HCT116 (cell line): ENCODE data around the gene CHAF1A. TPM values are rescaled to one million over a fixed set of nuclear protein-coding genes. Genes with fewer than 3 reads are reported as not detected.

Experiments used
- ATAC-seq: fragments of 200-7000 bp; cut with Tn5 transposase; 2 replicates; pipeline ENCODE4 v1.9.1; 2020; ENCODE audit warnings: mild to moderate bottlenecking, moderate library complexity
- BruUV-seq: library from RNA; stranded (reverse); fragments of 400-500 nt; replicated peaks from 2 replicates; lab custom pipeline; 2021; lab: Mats Ljungman, UMichigan
- CTCF ChIA-PET: fragments of 300-600 bp; sonication (Branson Sonifier 250); formaldehyde crosslinking; loops from one replicate; lab custom pipeline; 2021; ENCODE audit warnings: antibody characterized with exemption; lab: Charles Lee
- POLR2A ChIA-PET: fragments of 300-600, 350-600 bp; sonication (Branson Sonifier 250); formaldehyde crosslinking; loops from one replicate; lab custom pipeline; 2021; ENCODE audit warnings: antibody characterized with exemption; lab: Charles Lee
- RAD21 ChIA-PET, 2 experiments: fragments of 300-600 bp; sonication (Branson Sonifier 250); formaldehyde crosslinking; loops; one replicate each; lab custom pipeline; 2023; ENCODE audit warnings: low total read pairs in 2 of 2; ENCODE audit not compliant: uncharacterized antibody in 2 of 2, unreplicated experiment in 2 of 2, low non-redundant PET in 1 of 2; lab: Charles Lee
- DNase-seq: peaks from one replicate; pipeline ENCODE4 v3.0.0-alpha.2; 2010; ENCODE audit warnings: low read depth, low spot score
- H2AFZ ChIP-seq: fragments of 200-600 bp; shearing (Covaris generic), sonication (generic); 2 replicates; pipeline ENCODE4 v1.6.1; 2017; ENCODE audit warnings: low read depth, mixed run types, mixed read lengths, antibody characterized with exemption, low read length; ENCODE audit not compliant: poor library complexity, severe bottlenecking
- H3K27ac ChIP-seq: 2 replicates; pipeline ENCODE4 v1.5.1; 2012; ENCODE audit warnings: low read depth, low read length
- H3K27me3 ChIP-seq: fragments of 200-600 bp; sonication (generic); 2 replicates; pipeline ENCODE4 v1.6.1; 2016; ENCODE audit warnings: mixed run types, low read length, mixed read lengths; ENCODE audit not compliant: insufficient read depth
- H3K36me3 ChIP-seq, 2 experiments: fragments of 200-500 bp in 1 of 2; fragments of 200-600 bp in 1 of 2; sonication (Bioruptor generic) in 1 of 2; sonication (generic) in 1 of 2; 2 replicates each; pipeline versions ENCODE4 v1.5.1 to v1.6.1; 2014 to 2016; ENCODE audit warnings: low read length in 2 of 2, inconsistent platforms in 1 of 2, mixed read lengths in 1 of 2, mixed run types in 1 of 2; ENCODE audit not compliant: insufficient read depth in 2 of 2, control insufficient read depth in 1 of 2
- H3K4me1 ChIP-seq, 2 experiments: fragments of 200-600 bp in 1 of 2; sonication (generic) in 1 of 2; 2 replicates each; pipeline versions ENCODE4 v1.5.1 to v1.6.1; 2012 to 2017; ENCODE audit warnings: low read length in 2 of 2, inconsistent platforms in 1 of 2, mild to moderate bottlenecking in 1 of 2, mixed read lengths in 1 of 2, mixed run types in 1 of 2, moderate library complexity in 1 of 2; ENCODE audit not compliant: insufficient read depth in 2 of 2, control insufficient read depth in 1 of 2
- H3K4me2 ChIP-seq: fragments of 200-600 bp; sonication (generic); 2 replicates; pipeline ENCODE4 v1.6.1; 2017; ENCODE audit warnings: mixed run types, low read length, mixed read lengths
- H3K4me3 ChIP-seq, 2 experiments: fragments of 200-600 bp in 1 of 2; sonication (generic) in 1 of 2; replicated peaks in 1 of 2; 2 replicates each; pipeline ENCODE4 v1.5.1; 2011 to 2016; ENCODE audit warnings: low read length in 2 of 2, control low read depth in 1 of 2, low read depth in 1 of 2, mild to moderate bottlenecking in 1 of 2, mixed read lengths in 1 of 2, mixed run types in 1 of 2
- H3K79me2 ChIP-seq: fragments of 200-600 bp; sonication (generic); 2 replicates; pipeline ENCODE4 v1.6.1; 2017; ENCODE audit warnings: mild to moderate bottlenecking, mixed run types, low read length, moderate library complexity, mixed read lengths; ENCODE audit not compliant: insufficient read depth
- H3K9ac ChIP-seq: fragments of 200-600 bp; sonication (generic); 2 replicates; pipeline ENCODE4 v1.6.1; 2016; ENCODE audit warnings: low read length, mixed read lengths
- H3K9me2 ChIP-seq: fragments of 200-600 bp; sonication (generic), shearing (Covaris generic); 2 replicates; pipeline ENCODE4 v1.6.1; 2017; ENCODE audit warnings: mixed run types, mild to moderate bottlenecking, moderate library complexity; ENCODE audit not compliant: insufficient read depth
- H3K9me3 ChIP-seq, 2 experiments: fragments of 200-500 bp in 1 of 2; fragments of 200-600 bp in 1 of 2; sonication (Bioruptor generic) in 1 of 2; sonication (generic) in 1 of 2; 2 replicates each; pipeline ENCODE4 v1.6.1; 2014 to 2017; ENCODE audit warnings: low read length in 2 of 2, mixed read lengths in 2 of 2, inconsistent platforms in 1 of 2, low read depth in 1 of 2, mild to moderate bottlenecking in 1 of 2, mixed run types in 1 of 2, moderate library complexity in 1 of 2; ENCODE audit not compliant: control insufficient read depth in 1 of 2, insufficient read depth in 1 of 2
- H4K20me1 ChIP-seq: fragments of 200-600 bp; sonication (generic), shearing (Covaris generic); 2 replicates; pipeline ENCODE4 v1.6.1; 2017; ENCODE audit warnings: mixed run types, mild to moderate bottlenecking, moderate library complexity; ENCODE audit not compliant: insufficient read depth
- JUND ChIP-seq: IDR thresholded peaks from 2 replicates; pipeline ENCODE4 v1.6.1; 2012
- MAX ChIP-seq: IDR thresholded peaks from 2 replicates; pipeline ENCODE4 v1.6.1; 2012
- POLR2AphosphoS5 ChIP-seq: IDR thresholded peaks from 2 replicates; pipeline ENCODE4 v1.6.1; 2011; ENCODE audit warnings: mild to moderate bottlenecking, low read depth, low read length, moderate library complexity
- REST ChIP-seq: IDR thresholded peaks from 2 replicates; pipeline ENCODE4 v1.6.1; 2012; ENCODE audit warnings: low read depth
- SP1 ChIP-seq: IDR thresholded peaks from 2 replicates; pipeline ENCODE4 v1.6.1; 2012; ENCODE audit warnings: low read depth
- SRF ChIP-seq: IDR thresholded peaks from 2 replicates; pipeline ENCODE4 v1.6.1; 2012; ENCODE audit warnings: low read depth
- YY1 ChIP-seq: IDR thresholded peaks from 2 replicates; pipeline ENCODE4 v1.6.1; 2011; ENCODE audit warnings: low read length, low read depth, moderate library complexity, mild to moderate bottlenecking; ENCODE audit not compliant: insufficient replicate concordance; ENCODE audit errors: extremely low read depth
- intact Hi-C: fragments of 100-400 bp; cut with micrococcal nuclease; formaldehyde crosslinking; loops from 2 replicates; pipeline ENCODE4 v1.10.0; 2022
- total RNA-seq: library from RNA; stranded (reverse); gene quantifications from one replicate; pipeline ENCODE4 v1.2.1, GENCODE V29; 2021; ENCODE audit not compliant: unreplicated experiment

Gene CHAF1A
- total RNA-seq, 1 experiment from 2014 or later: 69.9 TPM

- intact Hi-C loops: no loop called here
- H3K9me3 ChIP-seq: no peaks in the 10 kb centered on the region
- no peak overlapping the region for H3K4me3 ChIP-seq
- no peak for ATAC-seq
- BruUV-seq: no TSS peak
- no peak for DNase-seq
- no peaks in the 10 kb centered on the region for H3K27me3 ChIP-seq
- no peaks in the 10 kb centered on the region for H3K9me2 ChIP-seq
- ChIA-PET RAD21 (no interaction called here), CTCF (interaction anchor here (1.0 to 1.4 kb wide), 2 partner anchors 13 to 15 kb away, joined by 3 to 5 read pairs; partner anchors contain the start of genes CHAF1A and SH3GL1), POLR2A (interaction anchor here (1.6 kb wide), 1 partner anchor 72 kb away, joined by 3 read pairs; the partner anchor contains the start of gene MPND)
- peaks cover 94% of the 10 kb centered on the region for H3K79me2 ChIP-seq
- peaks cover 11 to 50% of the 10 kb centered on the region in 2 experiments for H3K36me3 ChIP-seq
- peaks cover 14% of the 10 kb centered on the region; the same call in 1 of the 2 replicates for H4K20me1 ChIP-seq
- no peak overlapping the region for H2AFZ ChIP-seq
- TF ChIP-seq POLR2AphosphoS5 (no peak), REST (no peak), JUND (no peak), YY1 (no peak), MAX (no peak), SP1 (no peak), SRF (no peak)
- H3K9ac ChIP-seq: no peak overlapping the region
- peaks cover 0 to 12% of the 10 kb centered on the region in 2 experiments; a peak in 2 of 4 replicates for H3K4me1 ChIP-seq
- H3K4me2 ChIP-seq: no peak overlapping the region
- no peak overlapping the region for H3K27ac ChIP-seq
Measured at GRCh38 chr19:4414800-4415321, 12.4 kb downstream of the CHAF1A start.
